K562 (cell line): ENCODE measurements around the gene OSBPL1A. TPM values are rescaled to one million over a fixed set of nuclear protein-coding genes. Genes with fewer than 3 reads are reported as not detected.

Source experiments
- AFF4 ChIP-seq: sonication (generic); formaldehyde crosslinking; IDR thresholded peaks from 2 replicates; pipeline ENCODE4 v1.8.0; 2023; ENCODE audit warnings: mild to moderate bottlenecking, missing genetic modification reagents
- BCL6 ChIP-seq: fragments of 250-450 bp; sonication (Bioruptor Pico); IDR thresholded peaks from 2 replicates; pipeline ENCODE4 v1.4.0; 2020
- CGGBP1 ChIP-seq: fragments of 250-450 bp; sonication (Bioruptor Pico); IDR thresholded peaks from 2 replicates; pipeline ENCODE4 v1.9.0; 2021; ENCODE audit warnings: mild to moderate bottlenecking
- EP400 ChIP-seq: fragments of 450-650 bp; IDR thresholded peaks from 2 replicates; pipeline ENCODE4 v1.6.1; 2017; ENCODE audit warnings: antibody characterized with exemption, mild to moderate bottlenecking, moderate library complexity
- KHSRP ChIP-seq: fragments of 450-650 bp; IDR thresholded peaks from 2 replicates; pipeline ENCODE4 v1.6.1; 2017
- MAFK ChIP-seq: IDR thresholded peaks from 2 replicates; pipeline ENCODE4 v1.6.1; 2011; ENCODE audit warnings: low read length, improper control_type of control experiment
- MCM2 ChIP-seq: fragments of 450-650 bp; IDR thresholded peaks from 2 replicates; pipeline ENCODE4 v1.6.1; 2017; ENCODE audit warnings: low read depth, mild to moderate bottlenecking
- NR4A1 ChIP-seq, 2 experiments: fragments of 250-450 bp in 1 of 2; fragments of 450-650 bp in 1 of 2; sonication (Bioruptor Pico) in 1 of 2; IDR thresholded peaks; 2 replicates each; pipeline versions ENCODE4 v1.4.0 to v1.6.1; 2016 to 2020; ENCODE audit warnings: mild to moderate bottlenecking in 2 of 2, missing compliant biosample characterization in 1 of 2, missing genetic modification characterization in 1 of 2, moderate library complexity in 1 of 2
- PATZ1 ChIP-seq: fragments of 250-450 bp; sonication (Bioruptor Pico); IDR thresholded peaks from 2 replicates; pipeline ENCODE4 v1.5.0; 2020; ENCODE audit warnings: mild to moderate bottlenecking, borderline replicate concordance
- PCBP1 ChIP-seq: fragments of 200-400 bp; formaldehyde crosslinking; IDR thresholded peaks from 2 replicates; pipeline ENCODE4 v1.6.1; 2018; ENCODE audit warnings: mild to moderate bottlenecking, low read depth, low read length; ENCODE audit not compliant: poor library complexity, severe bottlenecking
- PHF21A ChIP-seq: fragments of 450-650 bp; IDR thresholded peaks from 2 replicates; pipeline ENCODE4 v1.6.1; 2017; ENCODE audit warnings: low read depth, borderline replicate concordance
- POLR3A ChIP-seq: IDR thresholded peaks from 2 replicates; pipeline ENCODE4 v1.6.1; 2011; ENCODE audit warnings: borderline replicate concordance, mild to moderate bottlenecking, moderate library complexity; ENCODE audit not compliant: insufficient read length, insufficient read depth; ENCODE audit errors: extremely low read depth
- SMAD1 ChIP-seq: fragments of 150-350 bp; IDR thresholded peaks from 2 replicates; pipeline ENCODE4 v1.6.1; 2014; ENCODE audit warnings: low read length, low read depth; ENCODE audit not compliant: partially characterized antibody
- U2AF2 ChIP-seq: fragments of 200-400 bp; formaldehyde crosslinking; optimal IDR thresholded peaks from 2 replicates; pipeline ENCODE3; 2017; ENCODE audit warnings: low read depth, mild to moderate bottlenecking, low read length
- ZBTB33 ChIP-seq: sonication (generic); formaldehyde crosslinking; IDR thresholded peaks from 2 replicates; pipeline ENCODE4 v1.8.1; 2023; ENCODE audit warnings: mild to moderate bottlenecking, missing genetic modification reagents
- ZNF277 ChIP-seq: fragments of 250-450 bp; sonication (Bioruptor Pico); IDR thresholded peaks from 2 replicates; pipeline ENCODE4 v1.8.0; 2022; ENCODE audit warnings: inconsistent platforms, mild to moderate bottlenecking, moderate library complexity, borderline replicate concordance
- ZNF717 ChIP-seq: fragments of 250-450 bp; sonication (Bioruptor Pico); IDR thresholded peaks from 2 replicates; pipeline ENCODE4 v1.5.0; 2021
- polyA plus RNA-seq, 8 experiments: library from polyadenylated mRNA; depleted of rRNA in 4 of 8; stranded (reverse) in 5 of 8; unstranded in 3 of 8; fragments of >200 nt; fragmentation: Nextera tagmentation in 2 of 8; fragmentation: Illumina TruSeq in 1 of 8; extraction: Ambion mirVana in 2 of 8; extraction: Trizol in 1 of 8; gene quantifications; 2 replicates each; pipeline versions ENCODE4 v1.2.1 to v1.2.3, GENCODE V29; 2011 to 2014; ENCODE audit warnings: inconsistent platforms in 1 of 8, missing spikeins in 1 of 8
- total RNA-seq, 7 experiments: library from RNA; depleted of rRNA in 6 of 7; stranded (reverse); fragments of >200 nt in 6 of 7; fragmentation: Illumina TruSeq in 2 of 7; extraction: Trizol in 2 of 7; gene quantifications; 2 replicates each; pipeline versions ENCODE4 v1.2.1 to v1.2.3, GENCODE V29; 2011 to 2021; ENCODE audit warnings: low replicate concordance in 1 of 7

OSBPL1A gene
- total and polyA plus RNA-seq, 9 of the 15 experiments (the other 6 are each of a cell fraction or from before 2014, with no cell fraction given), result 0.40 to 0.49 TPM; not detected in 7

- TF ChIP-seq PATZ1 (CRISPR knock-in tag) (no peak), PHF21A (no peak), EP400 (peak; percentile 83), MAFK (no peak), ZNF277 (CRISPR knock-in tag) (no peak), SMAD1 (no peak), BCL6 (CRISPR knock-in tag) (peak; percentile 90), KHSRP (no peak), NR4A1 (CRISPR knock-in tag; IDR thresholded peaks at IDR 0.05) (peak; percentile 73; the same call in 1 of the 2 replicates), NR4A1 (tag; IDR thresholded peaks at IDR 0.05) (peak; percentile 88), CGGBP1 (no peak), ZNF717 (CRISPR knock-in tag) (no peak), POLR3A (no peak), U2AF2 (no peak), ZBTB33 (CRISPR knock-in tag) (peak; percentile 64), AFF4 (0 out of 2 replicates have a peak, but pooled peaks have one; percentile 39), PCBP1 (no peak), MCM2 (no peak)
These were observed 29.0 kb upstream of the OSBPL1A start, which contains the start of gene IMPACT (continued) for GRCh38 chr18:24426398-24427294.
